ENCODE data around the gene AKAP6.

AKAP6 gene

GRCh38 chr14:32413967-32414640, 85.0 kb downstream of the AKAP6 start:
- Histone ChIP-seq H3K9me3 (ENCODE audit: insufficient read depth, low read depth, low read length) (no peaks in the 10 kb centered on the region), H3K36me3 (ENCODE audit: insufficient read depth, low read depth, low read length) (no peaks in the 10 kb centered on the region), H3K27me3 (ENCODE audit: insufficient read depth, low read length) (no peaks in the 10 kb centered on the region), H3K4me1 (ENCODE audit: insufficient read depth, low read length) (peaks cover 6% of the 10 kb centered on the region; the same call in 1 of the 2 replicates), H3K4me3 (ENCODE audit: low read length) (no peak overlapping the region), H3K27ac (ENCODE audit: low read length) (no peak overlapping the region), H3K9ac (ENCODE audit: low read depth, low read length) (no peak overlapping the region)

- Histone ChIP-seq H3K9ac (ENCODE audit: low read depth, low read length) (no peak overlapping the region), H3K4me1 (ENCODE audit: insufficient read depth, low read length) (peaks cover 6% of the 10 kb centered on the region; the same call in 1 of the 2 replicates), H3K27me3 (ENCODE audit: insufficient read depth, low read length) (no peaks in the 10 kb centered on the region), H3K36me3 (ENCODE audit: insufficient read depth, low read depth, low read length) (no peaks in the 10 kb centered on the region), H3K4me3 (ENCODE audit: low read length) (no peak overlapping the region), H3K27ac (ENCODE audit: low read length) (no peak overlapping the region), H3K9me3 (ENCODE audit: insufficient read depth, low read depth, low read length) (no peaks in the 10 kb centered on the region)
Observed at GRCh38 chr14:32414808-32415255, 85.7 kb downstream of the AKAP6 start.

GRCh38 chr14:32417956-32418552, 89.0 kb downstream of the AKAP6 start:
- Histone ChIP-seq H3K9me3 (ENCODE audit: insufficient read depth, low read depth, low read length) (peaks cover 11% of the 10 kb centered on the region), H3K27me3 (ENCODE audit: insufficient read depth, low read length) (no peaks in the 10 kb centered on the region), H3K27ac (ENCODE audit: low read length) (no peak overlapping the region), H3K9ac (ENCODE audit: low read depth, low read length) (no peak overlapping the region), H3K4me3 (ENCODE audit: low read length) (no peak overlapping the region), H3K4me1 (ENCODE audit: insufficient read depth, low read length) (no peaks in the 10 kb centered on the region), H3K36me3 (ENCODE audit: insufficient read depth, low read depth, low read length) (no peaks in the 10 kb centered on the region)

GRCh38 chr14:32419429-32419828, 90.3 kb downstream of the AKAP6 start:
- Histone ChIP-seq H3K4me3 (ENCODE audit: low read length) (no peak overlapping the region), H3K9me3 (ENCODE audit: insufficient read depth, low read depth, low read length) (peaks cover 11% of the 10 kb centered on the region), H3K27me3 (ENCODE audit: insufficient read depth, low read length) (no peaks in the 10 kb centered on the region), H3K9ac (ENCODE audit: low read depth, low read length) (no peak overlapping the region), H3K4me1 (ENCODE audit: insufficient read depth, low read length) (no peaks in the 10 kb centered on the region), H3K36me3 (ENCODE audit: insufficient read depth, low read depth, low read length) (no peaks in the 10 kb centered on the region), H3K27ac (ENCODE audit: low read length) (no peak overlapping the region)

GRCh38 chr14:32421781-32422180, 92.7 kb downstream of the AKAP6 start:
- H3K9ac ChIP-seq (ENCODE audit: low read depth, low read length) = no peak overlapping the region
- H3K36me3 ChIP-seq (ENCODE audit: insufficient read depth, low read depth, low read length) = no peaks in the 10 kb centered on the region
- H3K27ac ChIP-seq (ENCODE audit: low read length) = no peak overlapping the region
- no peaks in the 10 kb centered on the region; the same call in 1 of the 2 replicates for H3K4me1 ChIP-seq (ENCODE audit: insufficient read depth, low read length)
- H3K9me3 ChIP-seq (ENCODE audit: insufficient read depth, low read depth, low read length) = peaks cover 11% of the 10 kb centered on the region
- no peaks in the 10 kb centered on the region for H3K27me3 ChIP-seq (ENCODE audit: insufficient read depth, low read length)
- no peak overlapping the region for H3K4me3 ChIP-seq (ENCODE audit: low read length)

- no peak overlapping the region for H3K9ac ChIP-seq (ENCODE audit: low read depth, low read length)
- no peaks in the 10 kb centered on the region for H3K36me3 ChIP-seq (ENCODE audit: insufficient read depth, low read depth, low read length)
- H3K4me1 ChIP-seq (ENCODE audit: insufficient read depth, low read length) = no peaks in the 10 kb centered on the region; the same call in 1 of the 2 replicates
- H3K9me3 ChIP-seq (ENCODE audit: insufficient read depth, low read depth, low read length) = peaks cover 11% of the 10 kb centered on the region
- no peak overlapping the region for H3K27ac ChIP-seq (ENCODE audit: low read length)
- H3K4me3 ChIP-seq (ENCODE audit: low read length) = no peak overlapping the region
- no peaks in the 10 kb centered on the region for H3K27me3 ChIP-seq (ENCODE audit: insufficient read depth, low read length)
Observed at GRCh38 chr14:32422440-32422839, 93.3 kb downstream of the AKAP6 start.

GRCh38 chr14:32426028-32426427, 96.9 kb downstream of the AKAP6 start:
- no peaks in the 10 kb centered on the region for H3K27me3 ChIP-seq (ENCODE audit: insufficient read depth, low read length)
- H3K4me3 ChIP-seq (ENCODE audit: low read length) = no peak overlapping the region
- H3K36me3 ChIP-seq (ENCODE audit: insufficient read depth, low read depth, low read length) = no peaks in the 10 kb centered on the region
- peaks cover 11% of the 10 kb centered on the region for H3K9me3 ChIP-seq (ENCODE audit: insufficient read depth, low read depth, low read length)
- H3K4me1 ChIP-seq (ENCODE audit: insufficient read depth, low read length) = peaks cover 3% of the 10 kb centered on the region; the same call in 1 of the 2 replicates
- H3K27ac ChIP-seq (ENCODE audit: low read length) = no peak overlapping the region
- no peak overlapping the region for H3K9ac ChIP-seq (ENCODE audit: low read depth, low read length)

GRCh38 chr14:32426586-32427388, 97.7 kb downstream of the AKAP6 start:
- H3K9me3 ChIP-seq (ENCODE audit: insufficient read depth, low read depth, low read length) = peaks cover 11% of the 10 kb centered on the region
- no peak overlapping the region for H3K27ac ChIP-seq (ENCODE audit: low read length)
- no peaks in the 10 kb centered on the region for H3K27me3 ChIP-seq (ENCODE audit: insufficient read depth, low read length)
- H3K4me3 ChIP-seq (ENCODE audit: low read length) = no peak overlapping the region
- no peaks in the 10 kb centered on the region for H3K36me3 ChIP-seq (ENCODE audit: insufficient read depth, low read depth, low read length)
- peaks cover 3% of the 10 kb centered on the region; the same call in 1 of the 2 replicates for H3K4me1 ChIP-seq (ENCODE audit: insufficient read depth, low read length)
- H3K9ac ChIP-seq (ENCODE audit: low read depth, low read length) = no peak overlapping the region

GRCh38 chr14:32427726-32428528, 98.8 kb downstream of the AKAP6 start:
- Histone ChIP-seq H3K36me3 (ENCODE audit: insufficient read depth, low read depth, low read length) (no peaks in the 10 kb centered on the region), H3K27ac (ENCODE audit: low read length) (no peak overlapping the region), H3K4me1 (ENCODE audit: insufficient read depth, low read length) (peaks cover 3% of the 10 kb centered on the region; the same call in 1 of the 2 replicates), H3K9me3 (ENCODE audit: insufficient read depth, low read depth, low read length) (peaks cover under 1% of the 10 kb centered on the region), H3K9ac (ENCODE audit: low read depth, low read length) (no peak overlapping the region), H3K4me3 (ENCODE audit: low read length) (no peak overlapping the region), H3K27me3 (ENCODE audit: insufficient read depth, low read length) (no peaks in the 10 kb centered on the region)

- Histone ChIP-seq H3K36me3 (ENCODE audit: insufficient read depth, low read depth, low read length) (no peaks in the 10 kb centered on the region), H3K4me3 (ENCODE audit: low read length) (no peak overlapping the region), H3K27me3 (ENCODE audit: insufficient read depth, low read length) (no peaks in the 10 kb centered on the region), H3K27ac (ENCODE audit: low read length) (no peak overlapping the region), H3K9ac (ENCODE audit: low read depth, low read length) (no peak overlapping the region), H3K4me1 (ENCODE audit: insufficient read depth, low read length) (peaks cover 3% of the 10 kb centered on the region; the same call in 1 of the 2 replicates), H3K9me3 (ENCODE audit: insufficient read depth, low read depth, low read length) (no peaks in the 10 kb centered on the region)
Observed at GRCh38 chr14:32428875-32429274, 99.8 kb downstream of the AKAP6 start.

- Histone ChIP-seq H3K9me3 (ENCODE audit: insufficient read depth, low read depth, low read length) (no peaks in the 10 kb centered on the region), H3K4me1 (ENCODE audit: insufficient read depth, low read length) (peaks cover 3% of the 10 kb centered on the region; the same call in 1 of the 2 replicates), H3K9ac (ENCODE audit: low read depth, low read length) (no peak overlapping the region), H3K27me3 (ENCODE audit: insufficient read depth, low read length) (no peaks in the 10 kb centered on the region), H3K4me3 (ENCODE audit: low read length) (no peak overlapping the region), H3K36me3 (ENCODE audit: insufficient read depth, low read depth, low read length) (no peaks in the 10 kb centered on the region), H3K27ac (ENCODE audit: low read length) (no peak overlapping the region)
Observed at GRCh38 chr14:32430326-32430725, 101.2 kb downstream of the AKAP6 start.

All from iPS-20b (cell line).